ENCODE data around the gene OR51E1. TPM values are rescaled to one million over a fixed set of nuclear protein-coding genes. Genes with fewer than 3 reads are reported as not detected.

Gene OR51E1
- total RNA-seq, 1 donor from 2014 or later: not detected

GRCh38 chr11:4642043-4642442 is 1.7 kb upstream of the OR51E1 start:
- no peaks in the 10 kb centered on the region for H3K9me3 ChIP-seq
- DNase-seq (no peak), ATAC-seq (no peak)
- H3K4me1 ChIP-seq: peaks cover 2% of the 10 kb centered on the region
- peaks cover 5% of the 10 kb centered on the region for H3K27me3 ChIP-seq (ENCODE audit: low read depth)
- no peak overlapping the region for H3K27ac ChIP-seq
- no peaks in the 10 kb centered on the region for H3K36me3 ChIP-seq
- no peak for TF ChIP-seq CTCF (IDR thresholded peaks at IDR 0.05)
- intact Hi-C loops (cut with DNase I): no loop called here
- no peak overlapping the region for H3K4me3 ChIP-seq

GRCh38 chr11:4643076-4643475 is 706 bp upstream of the OR51E1 start:
- ATAC-seq (no peak), DNase-seq (no peak)
- TF ChIP-seq CTCF (IDR thresholded peaks at IDR 0.05): no peak
- no peaks in the 10 kb centered on the region for H3K36me3 ChIP-seq
- H3K4me1 ChIP-seq: no peaks in the 10 kb centered on the region
- intact Hi-C loops (cut with DNase I): no loop called here
- no peaks in the 10 kb centered on the region for H3K9me3 ChIP-seq
- H3K27ac ChIP-seq: no peak overlapping the region
- no peaks in the 10 kb centered on the region for H3K27me3 ChIP-seq (ENCODE audit: low read depth)
- H3K4me3 ChIP-seq: no peak overlapping the region

GRCh38 chr11:4644233-4644632 is 451 bp downstream of the OR51E1 start:
- Histone ChIP-seq H3K27me3 (ENCODE audit: low read depth) (no peaks in the 10 kb centered on the region), H3K27ac (no peak overlapping the region), H3K4me1 (no peaks in the 10 kb centered on the region), H3K9me3 (no peaks in the 10 kb centered on the region), H3K36me3 (no peaks in the 10 kb centered on the region), H3K4me3 (no peak overlapping the region)
- intact Hi-C loops (cut with DNase I): no loop called here
- DNase-seq: no peak
- ATAC-seq: no peak
- TF ChIP-seq CTCF (IDR thresholded peaks at IDR 0.05): no peak

- no peak for TF ChIP-seq CTCF (IDR thresholded peaks at IDR 0.05)
- H3K9me3 ChIP-seq: no peaks in the 10 kb centered on the region
- H3K4me3 ChIP-seq: no peak overlapping the region
- ATAC-seq (no peak), DNase-seq (no peak)
- no peaks in the 10 kb centered on the region for H3K4me1 ChIP-seq
- no peak overlapping the region for H3K27ac ChIP-seq
- no peaks in the 10 kb centered on the region for H3K27me3 ChIP-seq (ENCODE audit: low read depth)
- intact Hi-C loops (cut with DNase I): no loop called here
- no peaks in the 10 kb centered on the region for H3K36me3 ChIP-seq
Measured at GRCh38 chr11:4645974-4646373, 2.2 kb downstream of the OR51E1 start.

GRCh38 chr11:4647766-4648165 is 4.0 kb downstream of the OR51E1 start:
- Histone ChIP-seq H3K27ac (no peak overlapping the region), H3K4me1 (no peaks in the 10 kb centered on the region), H3K9me3 (no peaks in the 10 kb centered on the region), H3K27me3 (ENCODE audit: low read depth) (no peaks in the 10 kb centered on the region), H3K4me3 (no peak overlapping the region), H3K36me3 (no peaks in the 10 kb centered on the region)
- intact Hi-C loops (cut with DNase I): no loop called here
- ATAC-seq: no peak
- no peak for DNase-seq
- no peak for TF ChIP-seq CTCF (IDR thresholded peaks at IDR 0.05)

Measured in lower lobe of right lung (tissue), 2 donors.